ENCODE measurements around the gene IL17RC.
"Not testable (repeated sequence)": the region's sequence is repeated elsewhere in the genome, so short reads cannot be mapped to it uniquely, and the experiment has no call there.

Gene IL17RC

GRCh38 chr3:9928158-9928557, 11.3 kb downstream of the IL17RC start:
- H3K27me3 Mint-ChIP-seq = peaks cover 14% of the 10 kb centered on the region
- no peak overlapping the region for H3K4me3 Mint-ChIP-seq
- no peak for ATAC-seq
- H3K9me3 Mint-ChIP-seq = no peaks in the 10 kb centered on the region
- H3K36me3 Mint-ChIP-seq = no peaks in the 10 kb centered on the region
- H3K27ac Mint-ChIP-seq = no peak overlapping the region
- H3K4me1 Mint-ChIP-seq = peaks cover 16% of the 10 kb centered on the region

- no peak for ATAC-seq
- Mint-ChIP-seq H3K36me3 (peaks cover 10% of the 10 kb centered on the region), H3K4me1 (peaks cover 31% of the 10 kb centered on the region), H3K4me3 (no peak overlapping the region), H3K9me3 (no peaks in the 10 kb centered on the region), H3K27ac (no peak overlapping the region), H3K27me3 (no peaks in the 10 kb centered on the region)
Measured at GRCh38 chr3:9930804-9931418, 14.0 kb downstream of the IL17RC start.

DNA sequence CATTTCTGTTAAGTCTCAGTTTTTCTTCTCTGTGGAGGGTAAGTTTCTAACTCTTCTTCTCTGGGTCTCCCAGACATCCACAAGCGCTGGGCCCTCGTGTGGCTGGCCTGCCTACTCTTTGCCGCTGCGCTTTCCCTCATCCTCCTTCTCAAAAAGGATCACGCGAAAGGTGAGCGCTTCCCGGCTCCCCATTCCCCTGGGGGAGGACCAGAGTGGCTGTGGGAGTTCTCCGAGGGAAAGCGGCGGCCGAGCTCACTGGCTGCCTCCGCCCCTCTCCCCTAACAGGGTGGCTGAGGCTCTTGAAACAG, 15.6 kb downstream of the IL17RC start:
- Mint-ChIP-seq H3K36me3 (peaks cover 20% of the 10 kb centered on the region), H3K27ac (peak overlapping the region; percentile 89), H3K9me3 (no peaks in the 10 kb centered on the region)

GRCh38 chr3:9932843-9933560, 16.1 kb downstream of the IL17RC start:
- ATAC-seq = peak; percentile 91
- no peaks in the 10 kb centered on the region for H3K27me3 Mint-ChIP-seq
- H3K4me1 Mint-ChIP-seq = peaks cover 38% of the 10 kb centered on the region
- H3K4me3 Mint-ChIP-seq = peak overlapping the region; percentile 97
- peaks cover 23% of the 10 kb centered on the region for H3K36me3 Mint-ChIP-seq
- H3K9me3 Mint-ChIP-seq = no peaks in the 10 kb centered on the region
- H3K27ac Mint-ChIP-seq = peak overlapping the region; percentile 89

More for the DNA sequence above, 15.6 kb downstream of the IL17RC start:
- peak overlapping the region; percentile 97 for H3K4me3 Mint-ChIP-seq
- no peak for ATAC-seq
- H3K4me1 Mint-ChIP-seq = peaks cover 38% of the 10 kb centered on the region
- no peaks in the 10 kb centered on the region for H3K27me3 Mint-ChIP-seq

DNA sequence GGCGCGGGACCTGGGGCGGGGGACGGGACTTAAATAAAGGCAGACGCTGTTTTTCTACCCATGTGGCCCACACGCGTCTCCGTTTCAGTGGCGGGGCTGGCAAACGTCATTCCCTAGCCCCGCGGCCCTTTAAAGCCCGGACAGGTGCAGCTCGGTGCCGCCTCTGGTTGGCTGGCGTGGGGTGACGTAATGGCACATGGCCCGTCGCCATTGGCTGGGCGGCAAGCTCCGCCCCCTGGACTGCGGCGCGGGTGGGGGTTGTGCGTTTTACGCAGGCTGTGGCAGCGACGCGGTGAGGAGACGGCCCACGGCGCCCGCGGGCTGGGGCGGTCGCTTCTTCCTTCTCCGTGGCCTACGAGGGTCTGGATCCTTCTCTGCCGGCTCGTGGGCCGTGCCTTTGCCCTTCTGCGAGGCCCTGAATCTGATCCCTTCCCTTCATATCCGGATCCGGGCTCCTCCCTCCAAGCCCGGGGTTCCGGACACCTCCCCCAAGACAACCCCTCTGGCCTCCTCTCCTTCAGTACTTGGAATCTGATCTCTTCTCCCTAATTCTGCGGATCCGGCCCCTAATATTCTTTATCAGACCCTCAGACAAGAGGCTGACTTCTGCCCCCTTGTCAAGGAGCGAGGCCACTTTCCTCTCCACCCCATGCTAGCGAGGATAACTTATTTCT, 16.8 kb downstream of the IL17RC start, which contains the start of gene CRELD1:
Gene CRELD1 (plus strand): TSS at position 274 of the 674 bp plus-strand sequence. CDS start 605 bp downstream, outside the sequence.
- H3K4me3 Mint-ChIP-seq = peak within 1 kb of the TSS; percentile 97
- no peaks in the 10 kb centered on the region for H3K27me3 Mint-ChIP-seq
- H3K36me3 Mint-ChIP-seq = peaks cover 26% of the 10 kb centered on the region
- no peaks in the 10 kb centered on the region for H3K9me3 Mint-ChIP-seq
- peak within 1 kb of the TSS; percentile 89 for H3K27ac Mint-ChIP-seq
- H3K4me1 Mint-ChIP-seq = peaks cover 38% of the 10 kb centered on the region
- ATAC-seq = peak; percentile 96

DNA sequence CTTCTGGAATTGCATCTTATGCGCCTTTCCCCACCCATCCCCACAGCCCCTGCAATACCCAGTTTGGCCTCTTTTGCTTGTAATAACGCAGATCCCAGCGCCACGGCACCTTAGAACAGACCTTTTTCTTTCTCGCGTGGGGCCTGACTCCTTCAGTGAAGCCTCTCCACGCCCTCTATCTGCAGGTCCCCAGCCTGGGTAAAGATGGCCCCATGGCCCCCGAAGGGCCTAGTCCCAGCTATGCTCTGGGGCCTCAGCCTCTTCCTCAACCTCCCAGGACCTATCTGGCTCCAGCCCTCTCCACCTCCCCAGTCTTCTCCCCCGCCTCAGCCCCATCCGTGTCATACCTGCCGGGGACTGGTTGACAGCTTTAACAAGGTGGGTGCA, 17.3 kb downstream of the IL17RC start:
- peaks cover 38% of the 10 kb centered on the region for H3K4me1 Mint-ChIP-seq
- no peaks in the 10 kb centered on the region for H3K9me3 Mint-ChIP-seq
- peak overlapping the region; percentile 97 for H3K4me3 Mint-ChIP-seq
- peak overlapping the region; percentile 89 for H3K27ac Mint-ChIP-seq
- ATAC-seq = no peak
- H3K27me3 Mint-ChIP-seq = no peaks in the 10 kb centered on the region
- H3K36me3 Mint-ChIP-seq = peaks cover 26% of the 10 kb centered on the region

- ATAC-seq = no peak
- Mint-ChIP-seq H3K4me3 (peak overlapping the region; percentile 38), H3K9me3 (no peaks in the 10 kb centered on the region), H3K27ac (peak overlapping the region; percentile 89), H3K36me3 (peaks cover 26% of the 10 kb centered on the region), H3K4me1 (peaks cover 38% of the 10 kb centered on the region), H3K27me3 (no peaks in the 10 kb centered on the region)
Measured at GRCh38 chr3:9934993-9935392, 18.1 kb downstream of the IL17RC start.

DNA sequence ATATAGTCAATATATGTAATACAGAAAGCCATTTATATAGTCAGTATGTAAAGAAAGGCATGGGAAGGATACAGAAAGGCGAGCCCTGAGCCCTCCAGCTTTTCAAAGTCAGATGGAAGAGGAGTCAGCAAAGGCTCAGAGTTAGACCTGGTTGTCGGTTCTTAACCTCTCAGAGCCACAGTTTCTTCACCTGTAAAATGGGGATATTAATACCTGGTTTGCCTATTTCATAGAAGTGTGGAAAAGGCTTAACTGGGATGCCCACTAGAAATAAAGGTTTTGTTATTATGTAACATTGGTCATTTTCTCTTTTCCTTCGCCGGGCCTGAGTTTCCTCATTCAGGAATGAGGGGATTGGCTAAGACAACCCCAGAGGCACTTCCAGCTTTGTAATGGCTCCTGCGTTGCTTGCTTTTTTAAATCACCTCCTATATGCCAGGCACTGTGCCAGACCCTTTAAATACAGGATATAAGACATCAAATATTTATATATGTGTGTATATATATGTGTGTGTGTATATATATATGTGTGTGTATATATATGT, 19.1 kb downstream of the IL17RC start:
- Mint-ChIP-seq H3K27ac (no peak overlapping the region), H3K36me3 (peaks cover 30% of the 10 kb centered on the region), H3K4me1 (peaks cover 38% of the 10 kb centered on the region), H3K4me3 (no peak overlapping the region), H3K27me3 (no peaks in the 10 kb centered on the region), H3K9me3 (no peaks in the 10 kb centered on the region)
- ATAC-seq = no peak

DNA sequence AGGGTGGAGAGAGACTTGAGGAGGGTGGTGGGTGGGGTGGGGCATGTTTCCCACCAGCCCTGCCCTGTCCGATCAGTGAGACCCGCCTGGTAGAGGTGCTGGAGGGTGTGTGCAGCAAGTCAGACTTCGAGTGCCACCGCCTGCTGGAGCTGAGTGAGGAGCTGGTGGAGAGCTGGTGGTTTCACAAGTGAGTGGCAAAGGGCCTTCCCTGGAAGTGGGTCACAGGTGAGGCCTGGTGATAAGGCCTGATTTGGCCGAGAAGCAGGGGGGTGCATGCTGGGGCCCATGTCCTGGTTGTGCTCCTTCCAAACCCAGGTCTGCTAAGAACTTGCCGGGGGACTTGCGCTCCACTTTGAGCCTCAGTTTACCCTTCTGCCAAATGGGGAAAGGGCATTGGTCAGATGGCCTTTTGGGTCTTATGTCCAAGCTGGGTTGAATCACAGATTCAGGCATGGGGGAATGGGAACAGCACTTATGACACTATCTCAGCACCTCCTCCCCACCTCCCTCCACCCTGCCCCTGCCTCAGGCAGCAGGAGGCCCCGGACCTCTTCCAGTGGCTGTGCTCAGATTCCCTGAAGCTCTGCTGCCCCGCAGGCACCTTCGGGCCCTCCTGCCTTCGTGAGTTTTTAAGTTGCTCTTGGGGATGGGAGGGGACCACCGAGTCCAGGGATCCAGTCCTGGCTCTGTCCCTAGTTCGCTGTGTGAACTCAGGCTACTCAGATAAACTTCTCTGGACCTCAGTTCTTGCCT, 20.8 kb downstream of the IL17RC start:
- Mint-ChIP-seq H3K27me3 (no peaks in the 10 kb centered on the region), H3K4me3 (no peak overlapping the region), H3K4me1 (peaks cover 28% of the 10 kb centered on the region), H3K9me3 (no peaks in the 10 kb centered on the region), H3K27ac (no peak overlapping the region), H3K36me3 (peaks cover 35% of the 10 kb centered on the region)
- no peak for ATAC-seq

- no peak overlapping the region for H3K4me3 Mint-ChIP-seq
- no peak overlapping the region for H3K27ac Mint-ChIP-seq
- no peaks in the 10 kb centered on the region for H3K27me3 Mint-ChIP-seq
- no peaks in the 10 kb centered on the region for H3K9me3 Mint-ChIP-seq
- peaks cover 35% of the 10 kb centered on the region for H3K36me3 Mint-ChIP-seq
- no peak for ATAC-seq
- H3K4me1 Mint-ChIP-seq = peaks cover 27% of the 10 kb centered on the region
Measured at GRCh38 chr3:9938966-9939365, 22.1 kb downstream of the IL17RC start.

DNA sequence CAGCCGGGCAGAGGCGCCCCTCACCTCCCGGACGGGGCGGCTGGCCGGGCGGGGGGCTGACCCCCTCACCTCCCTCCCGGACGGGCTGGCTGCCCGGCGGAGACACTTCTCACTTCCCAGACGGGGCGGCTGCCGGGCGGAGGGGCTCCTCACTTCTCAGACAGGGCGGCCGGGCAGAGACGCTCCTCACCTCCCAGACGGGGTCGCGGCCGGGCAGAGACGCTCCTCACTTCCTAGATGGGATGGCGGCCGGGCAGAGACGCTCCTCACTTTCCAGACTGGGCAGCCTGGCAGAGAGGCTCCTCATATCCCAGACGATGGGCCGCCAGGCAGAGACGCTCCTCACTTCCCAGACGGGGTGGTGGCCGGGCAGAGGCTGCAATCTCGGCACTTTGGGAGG, 23.0 kb downstream of the IL17RC start:
- not testable (repeated sequence) for H3K27ac Mint-ChIP-seq, ATAC-seq, H3K9me3 Mint-ChIP-seq, H3K27me3 Mint-ChIP-seq, H3K4me3 Mint-ChIP-seq
- Mint-ChIP-seq H3K36me3 (peaks cover 34% of the 10 kb centered on the region), H3K4me1 (peaks cover 18% of the 10 kb centered on the region)

DNA sequence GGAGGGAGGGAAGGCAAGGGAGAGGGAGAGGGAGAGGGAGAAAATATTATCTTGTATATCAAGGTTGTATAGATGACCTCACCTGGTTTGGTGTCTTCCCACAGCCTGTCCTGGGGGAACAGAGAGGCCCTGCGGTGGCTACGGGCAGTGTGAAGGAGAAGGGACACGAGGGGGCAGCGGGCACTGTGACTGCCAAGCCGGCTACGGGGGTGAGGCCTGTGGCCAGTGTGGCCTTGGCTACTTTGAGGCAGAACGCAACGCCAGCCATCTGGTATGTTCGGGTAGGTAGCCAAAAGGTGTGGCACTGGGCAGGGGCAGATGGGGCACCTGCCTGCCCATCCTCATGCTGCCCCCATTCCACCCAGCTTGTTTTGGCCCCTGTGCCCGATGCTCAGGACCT, 23.8 kb downstream of the IL17RC start:
- Mint-ChIP-seq H3K4me3 (no peak overlapping the region), H3K27ac (no peak overlapping the region), H3K4me1 (peaks cover 9% of the 10 kb centered on the region), H3K36me3 (peaks cover 31% of the 10 kb centered on the region), H3K9me3 (no peaks in the 10 kb centered on the region), H3K27me3 (no peaks in the 10 kb centered on the region)
- ATAC-seq = no peak

GRCh38 chr3:9942164-9942563, 25.3 kb downstream of the IL17RC start:
- Mint-ChIP-seq H3K36me3 (peaks cover 29% of the 10 kb centered on the region), H3K9me3 (no peaks in the 10 kb centered on the region), H3K27me3 (no peaks in the 10 kb centered on the region), H3K4me1 (peaks cover 6% of the 10 kb centered on the region), H3K27ac (no peak overlapping the region), H3K4me3 (no peak overlapping the region)
- no peak for ATAC-seq

- no peak overlapping the region for H3K4me3 Mint-ChIP-seq
- H3K27me3 Mint-ChIP-seq = no peaks in the 10 kb centered on the region
- ATAC-seq = no peak
- no peaks in the 10 kb centered on the region for H3K9me3 Mint-ChIP-seq
- peaks cover 6% of the 10 kb centered on the region for H3K4me1 Mint-ChIP-seq
- peaks cover 22% of the 10 kb centered on the region for H3K36me3 Mint-ChIP-seq
- no peak overlapping the region for H3K27ac Mint-ChIP-seq
Measured at GRCh38 chr3:9942934-9943690, 26.2 kb downstream of the IL17RC start.

Data from stimulated activated memory B cell treated with anti-CD40 and anti-IgM and Interleukin-4, amounts not matched to agents 10 μg/mL and 1 μg/mL and 100 μg/mL, for 72 hours (primary cell).